ENCODE results near the gene MARK2. TPM values are rescaled to one million over a fixed set of nuclear protein-coding genes. Genes with fewer than 3 reads are reported as not detected.

MARK2 gene
- total and polyA plus RNA-seq, 12 donors = 12.6 to 42.7 (median 37.3) TPM

- Histone ChIP-seq H3K36me3 (peaks cover 0 to 46% (median 0%) of the 10 kb centered on the region in 9 donors), H3K27me3 (no peaks in the 10 kb centered on the region), H3K4me3 (no peak overlapping the region), H3K9me3 (no peaks in the 10 kb centered on the region), H3K27ac (peak overlapping the region in 5 of 10 donors; percentile 3 to 63 (median 24)), H3K4me1 (peaks cover 18 to 83% (median 63%) of the 10 kb centered on the region in 9 donors)
- no peak for TF ChIP-seq CTCF (IDR thresholded peaks at IDR 0.05)
- no peak for DNase-seq
- intact Hi-C loops (cut with DNase I) = no loop called here
- 70 to 78% methylated on average over 3 of the region's 3 CpGs for WGBS, 2 donors
- no peak for ATAC-seq
Observed at GRCh38 chr11:63847363-63847762, 8.5 kb downstream of the MARK2 start.

GRCh38 chr11:63849691-63850090, 10.8 kb downstream of the MARK2 start:
- no peak for DNase-seq
- WGBS, 2 donors = 73 to 82% methylated on average over 2 of the region's 2 CpGs
- Histone ChIP-seq H3K4me1 (peaks cover 16 to 75% (median 46%) of the 10 kb centered on the region in 9 donors), H3K27me3 (no peaks in the 10 kb centered on the region), H3K4me3 (no peak overlapping the region), H3K27ac (no peak overlapping the region), H3K36me3 (peaks cover 0 to 28% (median 0%) of the 10 kb centered on the region in 9 donors), H3K9me3 (no peaks in the 10 kb centered on the region)
- intact Hi-C loops (cut with DNase I) = no loop called here
- ATAC-seq = no peak
- no peak for TF ChIP-seq CTCF (IDR thresholded peaks at IDR 0.05)

- no peaks in the 10 kb centered on the region for H3K9me3 ChIP-seq
- DNase-seq (no peak), ATAC-seq (no peak)
- peaks cover 0 to 32% (median 0%) of the 10 kb centered on the region in 9 donors for H3K36me3 ChIP-seq
- peak overlapping the region in 2 of 10 donors; percentile 19 to 55 for H3K27ac ChIP-seq
- no peak overlapping the region for H3K4me3 ChIP-seq
- 79 to 85% methylated on average over 5 of the region's 5 CpGs for WGBS, 2 donors
- no peak for TF ChIP-seq CTCF (IDR thresholded peaks at IDR 0.05)
- no peaks in the 10 kb centered on the region for H3K27me3 ChIP-seq
- intact Hi-C loops (cut with DNase I) = no loop called here
- peaks cover 5 to 75% (median 35%) of the 10 kb centered on the region in 9 donors for H3K4me1 ChIP-seq
Observed at GRCh38 chr11:63850920-63851319, 12.0 kb downstream of the MARK2 start.

- peaks cover 5 to 75% (median 34%) of the 10 kb centered on the region in 9 donors for H3K4me1 ChIP-seq
- 59 to 70% methylated on average over 2 of the region's 2 CpGs for WGBS, 2 donors
- H3K27ac ChIP-seq = peak overlapping the region in 3 of 10 donors; percentile 19 to 55 (median 19)
- H3K36me3 ChIP-seq = peaks cover 0 to 32% (median 0%) of the 10 kb centered on the region in 9 donors
- H3K4me3 ChIP-seq = no peak overlapping the region
- DNase-seq (no peak), ATAC-seq (no peak)
- intact Hi-C loops (cut with DNase I) = no loop called here
- TF ChIP-seq CTCF (IDR thresholded peaks at IDR 0.05) = no peak
- H3K27me3 ChIP-seq = no peaks in the 10 kb centered on the region
- H3K9me3 ChIP-seq = no peaks in the 10 kb centered on the region
Observed at GRCh38 chr11:63851364-63851763, 12.5 kb downstream of the MARK2 start.

Measured in heart right ventricle (tissue), 16 donors.